HG03139 (cell line): ENCODE measurements around the gene TUBB8B.
"Not testable (repeated sequence)": the region's sequence is repeated elsewhere in the genome, so short reads cannot be mapped to it uniquely, and the experiment has no call there.

ENCODE experiments used
- ATAC-seq: cut with Tn5 transposase; IDR thresholded peaks from one replicate; pipeline ENCODE4 v1.9.1; 2021; ENCODE audit not compliant: unreplicated experiment

TUBB8B gene

DNA sequence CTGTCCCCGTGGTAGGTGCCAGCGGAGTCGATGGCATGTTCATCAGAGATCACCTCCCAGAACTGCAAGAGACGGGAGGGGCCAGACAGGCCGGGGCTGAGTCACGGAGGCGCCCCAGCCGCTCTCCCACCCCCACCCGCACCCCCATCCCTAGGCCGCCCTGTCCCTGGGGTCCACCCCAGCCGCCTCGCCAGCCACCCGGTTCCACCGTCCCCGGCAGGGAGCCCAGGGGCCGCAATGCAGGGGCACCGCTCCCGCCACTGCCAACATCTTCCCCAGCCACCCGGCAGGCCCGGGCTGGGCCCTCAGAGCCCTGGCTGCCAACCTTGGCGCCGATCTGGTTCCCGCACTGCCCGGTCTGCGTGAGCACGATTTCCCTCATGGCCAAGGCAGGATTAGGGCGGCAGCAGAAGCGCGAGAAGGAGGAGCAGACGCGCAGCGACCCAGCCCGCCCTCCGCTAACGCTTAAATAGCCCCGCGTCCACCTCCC lies at the start of gene TUBB8B:
Gene TUBB8B (minus strand): TSS at position 440 of the 490 bp plus-strand sequence. CDS start 58 bp downstream, at position 382.
- not testable (repeated sequence) for ATAC-seq

DNA sequence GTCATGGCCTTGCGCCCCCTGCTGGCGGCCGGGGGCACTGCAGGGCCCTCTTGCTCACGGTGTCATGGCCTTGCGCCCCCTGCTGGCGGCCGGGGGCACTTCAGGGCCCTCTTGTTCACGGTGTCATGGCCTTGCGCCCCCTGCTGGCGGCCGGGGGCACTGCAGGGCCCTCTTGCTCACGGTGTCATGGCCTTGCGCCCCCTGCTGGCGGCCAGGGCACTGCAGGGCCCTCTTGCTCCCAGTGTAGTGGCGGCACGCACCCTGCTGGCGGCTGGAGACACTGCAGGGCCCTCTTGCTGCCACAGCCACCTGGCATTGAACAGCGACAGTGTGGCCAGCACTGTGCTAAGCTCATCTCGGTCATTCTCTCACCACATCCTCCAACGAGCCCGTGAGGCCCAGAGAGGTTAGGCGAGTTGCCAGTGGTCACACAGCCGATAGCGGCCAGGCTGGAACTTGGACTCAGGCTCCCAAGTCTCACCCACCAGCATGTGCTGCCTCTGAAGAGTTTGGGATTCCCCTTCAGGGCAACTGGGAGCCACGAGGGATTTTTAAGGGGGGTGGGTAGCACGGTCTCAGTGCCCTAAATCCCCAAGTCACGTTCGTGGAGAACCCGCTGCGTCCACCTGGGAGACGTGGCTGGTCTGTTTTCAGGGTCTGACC lies 48.0 kb upstream of the TUBB8B start:
- peak; percentile 87 for ATAC-seq

DNA sequence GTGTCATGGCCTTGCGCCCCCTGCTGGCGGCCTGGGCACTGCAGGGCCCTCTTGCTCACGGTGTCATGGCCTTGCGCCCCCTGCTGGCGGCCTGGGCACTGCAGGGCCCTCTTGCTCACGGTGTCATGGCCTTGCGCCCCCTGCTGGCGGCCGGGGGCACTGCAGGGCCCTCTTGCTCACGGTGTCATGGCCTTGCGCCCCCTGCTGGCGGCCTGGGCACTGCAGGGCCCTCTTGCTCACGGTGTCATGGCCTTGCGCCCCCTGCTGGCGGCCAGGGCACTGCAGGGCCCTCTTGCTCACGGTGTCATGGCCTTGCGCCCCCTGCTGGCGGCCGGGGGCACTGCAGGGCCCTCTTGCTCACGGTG lies 47.3 kb upstream of the TUBB8B start:
- not testable (repeated sequence) for ATAC-seq

DNA sequence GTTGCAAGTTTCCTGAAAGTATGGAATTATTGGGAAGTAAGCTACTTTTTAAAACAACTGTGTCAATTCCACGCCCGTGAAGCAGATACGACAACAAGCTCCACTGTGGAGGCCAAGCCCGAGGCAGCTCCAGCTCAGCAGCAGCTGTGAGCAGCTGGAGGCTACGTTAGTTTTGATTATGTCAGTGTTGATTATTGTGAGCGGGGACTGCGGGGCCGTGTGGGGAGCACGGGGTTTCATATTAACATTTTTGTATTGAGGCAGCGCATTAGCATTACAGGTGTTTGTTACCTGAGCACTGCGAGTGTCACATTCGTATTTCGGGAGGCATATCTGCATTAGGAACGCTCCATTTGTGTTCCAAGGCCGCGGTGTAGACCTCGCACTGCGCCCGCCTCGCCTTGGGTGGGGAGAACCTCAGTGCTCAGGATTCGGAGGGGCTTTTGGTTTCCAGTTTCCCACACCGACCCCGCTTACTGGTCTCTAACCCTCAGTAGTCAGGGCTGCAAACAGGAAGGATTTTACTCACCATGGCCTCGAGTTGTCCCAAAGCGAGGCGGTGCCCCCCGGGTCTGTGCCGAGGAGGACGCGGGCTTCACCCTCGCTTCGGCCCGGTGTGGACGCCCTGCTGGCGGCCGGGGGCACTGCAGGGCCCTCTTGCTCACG lies 46.8 kb upstream of the TUBB8B start:
- not testable (repeated sequence) for ATAC-seq

DNA sequence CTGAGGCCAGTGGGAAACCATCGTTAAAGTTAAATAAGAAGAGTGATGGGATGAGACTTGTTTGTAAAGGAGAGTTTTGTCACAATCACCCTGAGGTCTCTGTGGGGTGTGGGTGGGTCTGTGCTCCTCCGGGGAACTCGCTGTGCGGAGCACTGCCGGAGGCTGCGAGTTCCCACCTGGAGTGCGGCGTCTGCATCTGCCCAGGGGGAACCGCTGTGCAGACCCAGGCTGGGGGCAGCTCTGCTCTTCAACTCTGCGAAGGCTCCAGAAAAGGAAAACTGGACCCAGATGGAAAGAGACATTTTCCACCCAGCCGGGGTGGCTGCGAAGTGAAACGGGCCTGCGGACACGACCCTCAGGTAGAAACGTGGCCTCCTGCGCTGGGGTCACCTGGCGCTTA lies 46.2 kb upstream of the TUBB8B start:
- ATAC-seq: not testable (repeated sequence)

DNA sequence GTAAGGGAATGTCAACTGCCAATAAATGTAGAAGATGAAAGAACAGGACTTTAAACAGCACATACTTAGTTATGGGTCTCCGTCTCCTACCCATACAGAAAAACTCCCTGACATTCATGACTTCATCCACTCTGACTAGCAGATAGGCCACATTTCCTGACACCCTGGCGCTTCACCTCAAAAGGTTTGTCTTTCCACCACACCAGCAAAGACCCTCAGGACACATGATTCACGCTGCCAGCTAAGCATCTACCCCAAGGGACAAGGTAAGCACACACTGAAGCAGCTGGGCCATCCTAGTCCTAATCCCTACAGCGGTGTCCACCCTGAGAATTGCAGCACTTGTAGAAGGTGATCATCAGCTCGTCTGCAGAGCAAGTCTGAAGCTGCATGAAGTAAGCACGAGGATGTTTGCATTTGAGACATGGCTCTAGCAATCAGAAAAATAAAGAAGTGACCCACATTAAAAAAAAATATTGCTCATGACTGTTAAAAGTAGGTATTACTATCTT lies 44.5 kb upstream of the TUBB8B start:
- ATAC-seq: not testable (repeated sequence)

DNA sequence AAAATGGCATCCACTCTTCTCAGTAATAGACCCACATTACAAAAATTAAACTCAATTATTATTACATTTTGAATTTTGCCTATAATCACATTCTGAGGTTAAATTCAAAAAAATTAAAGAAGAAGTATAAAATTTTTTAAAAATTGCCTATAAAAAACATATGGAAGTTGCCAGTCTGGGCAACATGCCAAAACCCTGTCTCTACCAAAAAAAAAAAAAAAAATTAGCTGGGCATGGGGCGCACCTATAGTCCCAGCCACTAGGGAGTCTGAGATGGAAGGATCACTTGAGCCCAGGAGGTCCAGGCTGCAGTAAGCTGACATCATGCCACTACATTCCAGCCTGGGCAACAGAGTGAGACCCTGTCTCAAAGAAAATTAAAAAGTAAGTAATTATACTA lies 42.1 kb upstream of the TUBB8B start:
- not testable (repeated sequence) for ATAC-seq

DNA sequence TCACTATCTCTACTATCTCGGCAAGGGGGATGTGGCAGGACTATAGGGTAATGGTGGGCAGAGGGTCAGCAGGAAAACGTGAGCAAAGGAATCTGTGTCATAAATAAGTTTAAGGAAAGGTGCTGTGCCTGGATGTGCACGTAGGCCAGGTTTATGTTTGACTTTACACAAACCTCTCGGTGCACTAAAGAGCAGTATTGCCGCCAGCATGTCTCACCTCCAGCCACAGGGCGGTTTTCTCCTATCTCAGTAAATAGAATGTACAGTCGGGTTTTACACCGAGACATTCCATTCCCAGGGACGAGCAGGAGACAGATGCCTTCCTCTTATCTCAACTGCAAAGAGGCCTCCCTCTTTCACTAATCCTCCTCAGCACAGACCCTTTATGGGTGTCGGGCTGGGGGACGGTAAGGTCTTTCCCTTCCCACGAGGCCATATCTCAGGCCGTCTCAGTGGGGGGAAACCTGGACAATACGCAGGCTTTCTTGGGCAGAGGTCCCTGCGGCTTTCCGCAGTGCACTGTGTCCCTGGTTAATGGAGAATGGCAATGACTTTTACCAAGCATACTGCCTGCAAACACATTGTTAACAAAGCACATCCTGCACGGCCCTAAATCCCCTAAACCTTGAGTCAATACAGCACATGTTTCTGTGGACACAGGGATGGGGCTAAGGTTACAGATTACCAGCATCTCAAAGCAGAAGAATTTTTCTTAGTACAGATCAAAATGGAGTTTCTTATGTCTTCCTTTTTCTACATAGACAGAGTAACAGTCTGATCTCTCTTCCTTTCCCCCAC lies 41.2 kb upstream of the TUBB8B start:
- ATAC-seq: not testable (repeated sequence)

DNA sequence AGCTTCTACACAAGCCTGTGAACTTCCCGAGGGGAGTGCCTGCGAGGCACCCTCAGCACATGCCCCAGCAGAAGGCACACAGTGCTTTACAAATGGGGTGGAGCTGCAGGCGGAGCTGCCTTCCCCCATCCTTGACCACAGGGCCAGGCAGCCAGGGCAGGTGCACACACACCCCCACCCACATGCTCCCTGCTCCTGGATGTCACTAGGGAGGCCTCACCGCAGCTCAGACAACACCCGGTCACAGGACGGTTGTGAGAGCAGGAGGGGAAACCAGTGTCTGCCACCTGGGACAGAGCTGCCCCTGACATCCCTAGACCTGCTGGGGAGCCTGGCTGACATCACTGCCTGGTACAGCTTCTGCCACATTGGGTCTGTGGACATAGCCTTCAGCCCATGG lies 39.7 kb upstream of the TUBB8B start:
- not testable (repeated sequence) for ATAC-seq

DNA sequence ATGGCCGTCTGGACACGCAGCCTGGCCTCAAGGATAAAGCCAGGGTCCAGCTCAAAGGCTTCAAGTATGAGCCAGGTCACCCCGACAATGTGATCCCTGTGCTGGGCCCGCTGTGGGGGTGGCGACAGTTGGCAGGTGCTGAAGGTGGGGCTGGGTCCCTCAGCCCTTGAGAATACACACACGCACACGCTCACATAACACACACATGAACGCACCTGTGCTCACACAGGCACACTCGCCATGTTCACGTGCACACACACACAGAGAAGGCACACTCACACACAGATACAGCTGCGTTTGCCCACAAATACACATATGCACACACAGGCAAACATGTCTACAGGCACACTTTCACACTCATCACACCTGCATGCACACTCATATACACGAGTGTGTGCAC lies 35.4 kb upstream of the TUBB8B start:
- not testable (repeated sequence) for ATAC-seq

DNA sequence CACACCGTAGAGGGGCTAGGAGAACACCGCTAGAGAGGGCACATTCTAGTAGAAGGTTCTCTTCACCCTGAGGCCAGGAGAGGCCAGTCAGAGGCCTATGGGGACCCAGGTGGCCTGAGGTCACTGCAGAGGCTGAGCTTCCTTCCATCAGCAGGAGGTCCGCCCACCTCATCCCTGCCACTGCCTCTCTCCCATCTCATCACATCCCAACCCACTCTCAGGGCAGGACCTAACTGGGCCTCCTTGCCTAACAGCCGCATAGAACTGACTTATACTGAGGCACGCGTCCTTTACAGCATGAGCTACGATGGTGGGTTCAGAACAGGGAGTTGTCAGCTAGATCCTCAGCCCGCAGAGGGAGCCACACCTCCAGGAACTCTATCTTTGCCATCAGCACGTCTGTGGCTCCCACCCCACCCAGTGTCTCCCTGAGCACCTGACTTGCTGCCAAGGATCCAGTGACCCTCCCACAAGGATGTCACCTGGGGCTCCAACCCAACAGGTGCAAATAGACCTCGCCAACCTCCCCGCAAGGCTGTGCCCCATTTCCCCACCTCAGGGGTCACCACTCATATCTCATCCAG lies 33.3 kb upstream of the TUBB8B start:
- not testable (repeated sequence) for ATAC-seq

DNA sequence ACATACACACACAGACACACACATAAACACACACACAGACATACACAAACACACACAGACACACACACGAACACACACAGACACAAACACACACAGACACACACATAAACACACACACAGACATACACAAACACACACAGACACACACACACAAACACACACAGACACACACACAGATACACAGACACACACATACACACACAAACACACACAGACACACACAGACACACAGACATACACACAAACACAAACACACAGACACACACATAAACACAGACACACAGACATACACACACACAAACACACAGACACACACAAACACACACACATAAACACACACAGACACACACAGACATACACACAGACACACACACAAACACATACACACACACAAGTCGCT lies 31.5 kb upstream of the TUBB8B start:
- ATAC-seq: not testable (repeated sequence)

DNA sequence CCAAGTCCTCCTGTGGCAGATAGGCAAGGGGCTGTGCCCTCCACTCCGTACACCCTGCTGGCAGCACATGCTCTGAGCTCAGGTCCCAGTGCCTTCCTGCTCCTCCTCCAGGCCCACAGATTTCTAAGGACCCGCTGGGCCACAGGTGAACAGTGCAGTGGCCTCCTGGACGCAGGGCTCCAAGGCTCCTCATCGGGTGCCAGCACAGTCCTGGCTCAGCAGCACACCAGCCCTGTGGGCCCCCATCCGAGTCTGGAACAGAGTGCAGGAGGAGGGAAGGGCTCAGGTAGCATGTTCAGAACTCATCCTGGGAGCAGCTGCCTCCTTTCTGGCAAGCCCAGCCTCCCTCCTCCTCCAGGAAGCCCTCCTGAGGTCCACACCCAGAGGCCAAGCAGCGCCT lies 30.8 kb upstream of the TUBB8B start:
- ATAC-seq: not testable (repeated sequence)

DNA sequence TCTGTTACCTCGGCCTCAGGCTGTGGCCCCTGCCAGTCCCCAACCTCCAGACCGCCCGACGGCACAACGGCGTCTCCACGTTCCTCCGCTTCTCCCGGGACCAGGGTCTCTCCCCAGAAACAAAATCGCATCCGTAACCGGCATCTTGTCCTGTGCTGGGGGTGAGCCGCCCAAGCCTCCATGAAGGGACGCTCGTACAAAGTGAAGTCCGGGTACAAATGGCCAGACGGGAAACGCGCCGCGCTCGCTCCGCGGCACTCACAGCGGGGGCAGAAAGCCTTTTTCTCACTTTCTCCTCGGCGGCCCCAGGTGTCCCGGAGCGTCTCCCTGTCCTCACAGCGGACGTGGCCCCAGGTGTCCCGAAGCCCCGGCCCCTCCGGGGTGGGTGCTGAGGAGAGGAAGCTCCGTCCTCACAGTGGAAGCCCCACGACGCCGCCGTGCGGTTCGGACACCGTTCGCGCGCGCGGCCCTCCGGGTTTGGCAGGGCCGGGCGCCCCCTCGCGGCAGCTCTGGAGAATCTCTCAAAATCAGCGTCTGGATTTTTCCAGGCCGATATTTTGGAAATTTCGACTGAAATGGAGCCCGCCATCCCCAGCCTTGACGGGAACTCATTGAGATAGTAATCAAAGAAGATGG lies 26.2 kb upstream of the TUBB8B start:
- not testable (repeated sequence) for ATAC-seq

DNA sequence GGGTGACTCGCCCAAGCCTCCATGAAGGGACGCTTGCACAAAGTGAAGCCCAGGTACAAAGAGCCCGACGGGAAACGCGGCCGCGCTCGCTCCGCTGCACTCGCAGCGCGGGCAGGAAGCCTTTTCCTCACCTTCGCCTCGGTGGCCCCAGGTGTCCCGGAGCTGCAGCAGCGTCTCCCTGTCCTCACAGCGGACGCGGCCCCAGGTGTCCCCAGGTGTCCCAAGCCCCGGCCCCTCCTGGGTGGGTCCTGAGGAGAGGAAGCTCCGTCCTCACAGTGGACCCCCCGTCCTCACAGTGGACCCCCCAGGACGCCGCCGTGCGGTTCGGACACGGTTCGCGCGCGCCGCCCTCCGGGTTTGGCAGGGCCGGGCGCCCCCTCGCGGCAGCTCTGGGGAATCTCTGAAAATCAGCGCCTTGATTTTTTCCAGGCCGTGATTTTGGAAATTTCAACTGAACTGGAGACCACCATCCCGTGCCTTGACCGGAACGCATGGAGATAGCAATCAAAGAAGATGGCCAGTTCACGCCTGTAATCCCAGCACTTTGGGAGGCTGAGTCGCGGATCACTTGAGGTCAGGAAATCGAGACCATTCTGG lies 23.9 kb upstream of the TUBB8B start:
- not testable (repeated sequence) for ATAC-seq

DNA sequence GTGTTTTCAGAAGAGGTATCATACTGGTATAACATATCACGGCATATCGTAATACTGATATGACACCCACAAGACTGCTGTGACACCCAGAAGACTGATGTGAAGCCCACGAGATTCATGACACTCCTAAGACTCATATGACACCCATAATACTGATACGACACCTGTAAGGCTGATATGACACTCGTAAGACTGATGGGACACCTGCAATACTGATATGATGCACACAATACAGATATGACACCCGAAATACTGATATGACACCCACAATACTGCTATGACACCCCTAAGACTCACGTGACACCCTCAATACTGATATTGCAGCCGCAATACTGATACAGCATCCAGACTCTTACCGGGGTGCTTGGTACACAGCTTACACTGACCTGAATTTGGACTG lies 18.3 kb upstream of the TUBB8B start:
- not testable (repeated sequence) for ATAC-seq

DNA sequence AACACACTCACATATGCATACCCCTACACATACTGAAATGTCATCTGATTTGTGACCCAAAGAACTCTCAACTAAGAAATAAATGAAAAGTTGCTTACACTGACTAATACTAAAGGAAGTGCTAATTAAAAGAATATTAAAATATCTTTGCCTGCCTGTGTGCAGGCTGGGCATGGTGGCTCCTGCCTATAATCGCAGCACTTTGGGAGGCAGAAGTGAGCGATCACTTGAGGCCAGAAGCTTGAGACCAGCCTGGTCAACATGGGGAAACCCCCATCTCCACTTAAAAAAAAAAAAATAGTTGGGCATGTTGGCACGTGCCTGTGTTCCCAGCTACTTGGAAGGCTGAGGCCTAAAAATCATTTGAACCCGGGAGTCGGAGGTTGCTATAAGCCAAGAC lies 14.9 kb upstream of the TUBB8B start:
- ATAC-seq: not testable (repeated sequence)

DNA sequence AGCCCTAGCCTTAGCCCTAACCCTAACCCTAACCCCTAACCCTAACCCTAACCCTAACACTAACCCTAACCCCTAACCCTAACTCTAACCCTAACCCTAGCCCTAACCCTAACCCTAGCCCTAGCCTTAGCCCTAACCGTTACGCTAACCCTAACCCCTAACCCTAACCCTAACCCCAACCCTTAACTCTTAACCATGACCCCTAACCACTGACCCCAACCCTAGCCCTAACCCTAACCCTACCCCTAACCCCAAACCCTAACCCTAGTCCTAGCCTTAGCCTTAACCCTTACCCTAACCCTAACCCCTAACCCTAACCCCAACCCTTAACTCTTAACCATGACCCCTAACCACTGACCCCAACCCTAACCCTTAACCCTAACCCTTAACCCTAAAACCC lies 14.2 kb upstream of the TUBB8B start:
- ATAC-seq: not testable (repeated sequence)

DNA sequence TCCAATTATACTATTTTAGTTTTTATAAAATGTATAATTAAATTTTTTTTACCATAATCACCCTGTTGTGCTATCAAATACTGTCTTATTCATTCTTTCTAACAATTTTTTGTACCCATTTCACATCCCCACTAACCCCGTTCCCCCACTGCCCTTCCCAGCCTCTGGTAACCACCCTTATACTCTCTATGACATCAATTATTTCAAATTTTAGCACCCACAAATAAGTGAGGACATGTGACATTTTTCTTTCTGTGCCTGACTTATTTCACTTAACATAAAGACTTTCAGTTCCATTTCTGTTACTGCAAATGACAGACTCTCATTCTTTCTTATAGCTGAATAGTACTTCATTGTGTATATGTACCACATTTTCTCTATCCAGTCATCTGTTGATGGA lies 5.0 kb upstream of the TUBB8B start:
- ATAC-seq: not testable (repeated sequence)

DNA sequence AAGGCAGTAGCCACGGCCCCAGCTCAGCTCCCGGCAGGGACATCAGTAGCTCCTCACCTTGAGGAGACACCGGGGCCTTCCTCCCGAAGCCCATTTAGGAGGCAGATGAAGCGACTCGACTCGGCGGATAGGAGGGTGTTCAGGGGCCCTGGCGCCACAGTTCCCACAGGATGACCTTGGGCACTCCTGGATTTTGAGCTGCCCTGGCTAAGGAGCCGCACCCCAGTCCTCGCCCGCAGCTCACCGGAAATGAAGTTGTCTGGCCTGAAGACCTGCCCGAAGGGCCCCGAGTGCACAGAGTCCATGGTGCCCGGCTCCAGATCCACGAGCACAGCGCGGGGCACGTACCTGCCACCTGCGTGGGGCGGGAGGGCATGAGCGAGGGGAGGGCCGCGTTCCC lies 719 bp downstream of the TUBB8B start:
- ATAC-seq: not testable (repeated sequence)
